B cell (primary cell): ENCODE data around the gene CDH1.

ENCODE experiments used
- CTCF ChIP-seq: fragments of 200-600 bp; IDR thresholded peaks from one replicate; pipeline ENCODE4 v1.8.0; 2022; ENCODE audit warnings: antibody characterized with exemption, mild to moderate bottlenecking
- EZH2 ChIP-seq: IDR thresholded peaks from 2 replicates; pipeline ENCODE4 v1.6.1; 2012; ENCODE audit warnings: borderline replicate concordance, low read depth, mild to moderate bottlenecking, moderate library complexity, low read length; ENCODE audit not compliant: insufficient read depth, poor library complexity, severe bottlenecking

- TF ChIP-seq CTCF = no peak
- no peak for TF ChIP-seq EZH2
Measured at GRCh38 chr16:68790130-68790761, 53.2 kb downstream of the CDH1 start.
